ENCODE data around the gene DUSP10. TPM values are rescaled to one million over a fixed set of nuclear protein-coding genes. Genes with fewer than 3 reads are reported as not detected.

The DUSP10 gene
- total RNA-seq, 1 donor from 2014 or later = 65.8 TPM

- peaks cover 2% of the 10 kb centered on the region for H3K36me3 ChIP-seq (ENCODE audit: control insufficient read depth, insufficient read depth, low read length)
- no peak for TF ChIP-seq CTCF (IDR thresholded peaks at IDR 0.05; ENCODE audit: insufficient read depth, low read length, poor library complexity, severe bottlenecking)
- peak overlapping the region; percentile 69 for H3K4me3 ChIP-seq (ENCODE audit: low read depth, low read length)
- no peaks in the 10 kb centered on the region for H3K27me3 ChIP-seq (ENCODE audit: control insufficient read depth, insufficient read depth, low read length)
- DNase-seq (ENCODE audit: low read depth) = no peak
These were observed 896 bp upstream of the DUSP10 start for GRCh38 chr1:221742555-221743415.

- TF ChIP-seq CTCF (IDR thresholded peaks at IDR 0.05; ENCODE audit: insufficient read depth, low read length, poor library complexity, severe bottlenecking) = no peak
- no peak for DNase-seq (ENCODE audit: low read depth)
- no peaks in the 10 kb centered on the region for H3K27me3 ChIP-seq (ENCODE audit: control insufficient read depth, insufficient read depth, low read length)
These were observed 741 bp downstream of the DUSP10 start for GRCh38 chr1:221740993-221741702.

GRCh38 chr1:221740369-221740992 lies 1.4 kb downstream of the DUSP10 start:
- TF ChIP-seq CTCF (IDR thresholded peaks at IDR 0.05; ENCODE audit: insufficient read depth, low read length, poor library complexity, severe bottlenecking) = no peak
- no peak for DNase-seq (ENCODE audit: low read depth)

More at GRCh38 chr1:221740993-221741702, 741 bp downstream of the DUSP10 start:
- Histone ChIP-seq H3K36me3 (ENCODE audit: control insufficient read depth, insufficient read depth, low read length) (peaks cover 3% of the 10 kb centered on the region), H3K4me3 (ENCODE audit: low read depth, low read length) (peak overlapping the region; percentile 57)

GRCh38 chr1:221739677-221740025 lies 2.2 kb downstream of the DUSP10 start:
- DNase-seq (ENCODE audit: low read depth) = no peak
- no peak for TF ChIP-seq CTCF (IDR thresholded peaks at IDR 0.05; ENCODE audit: insufficient read depth, low read length, poor library complexity, severe bottlenecking)
- no peaks in the 10 kb centered on the region for H3K27me3 ChIP-seq (ENCODE audit: control insufficient read depth, insufficient read depth, low read length)
- no peak overlapping the region for H3K4me3 ChIP-seq (ENCODE audit: low read depth, low read length)
- peaks cover 3% of the 10 kb centered on the region for H3K36me3 ChIP-seq (ENCODE audit: control insufficient read depth, insufficient read depth, low read length)

More at GRCh38 chr1:221740369-221740992, 1.4 kb downstream of the DUSP10 start:
- H3K4me3 ChIP-seq (ENCODE audit: low read depth, low read length) = peak overlapping the region; percentile 57
- peaks cover 3% of the 10 kb centered on the region for H3K36me3 ChIP-seq (ENCODE audit: control insufficient read depth, insufficient read depth, low read length)
- H3K27me3 ChIP-seq (ENCODE audit: control insufficient read depth, insufficient read depth, low read length) = no peaks in the 10 kb centered on the region

GRCh38 chr1:221739018-221739676 lies 2.7 kb downstream of the DUSP10 start:
- no peak for DNase-seq (ENCODE audit: low read depth)
- no peak overlapping the region for H3K4me3 ChIP-seq (ENCODE audit: low read depth, low read length)
- TF ChIP-seq CTCF (IDR thresholded peaks at IDR 0.05; ENCODE audit: insufficient read depth, low read length, poor library complexity, severe bottlenecking) = no peak
- H3K27me3 ChIP-seq (ENCODE audit: control insufficient read depth, insufficient read depth, low read length) = no peaks in the 10 kb centered on the region
- peaks cover 3% of the 10 kb centered on the region for H3K36me3 ChIP-seq (ENCODE audit: control insufficient read depth, insufficient read depth, low read length)

Data from kidney epithelial cell (primary cell).